ENCODE data around the gene SUCLG1.
"Not testable (repeated sequence)": the region's sequence is repeated elsewhere in the genome, so short reads cannot be mapped to it uniquely, and the experiment has no call there.

The SUCLG1 gene

GRCh38 chr2:84425310-84425709 lies 33.8 kb downstream of the SUCLG1 start:
- Histone ChIP-seq H3K4me3 (no peak overlapping the region), H3K27ac (no peak overlapping the region)
- no peak for TF ChIP-seq CTCF (IDR thresholded peaks at IDR 0.05)
- DNase-seq (ENCODE audit: low spot score): no peak

GRCh38 chr2:84424152-84424551 lies 34.9 kb downstream of the SUCLG1 start:
- no peak overlapping the region for H3K4me3 ChIP-seq
- no peak for TF ChIP-seq CTCF (IDR thresholded peaks at IDR 0.05)
- no peak overlapping the region for H3K27ac ChIP-seq
- DNase-seq (ENCODE audit: low spot score): no peak

GRCh38 chr2:84421791-84422190 lies 37.3 kb downstream of the SUCLG1 start:
- no peak for DNase-seq (ENCODE audit: low spot score)
- TF ChIP-seq CTCF (IDR thresholded peaks at IDR 0.05): no peak
- no peak overlapping the region for H3K4me3 ChIP-seq

GRCh38 chr2:84421197-84421596 lies 37.9 kb downstream of the SUCLG1 start:
- DNase-seq (ENCODE audit: low spot score): no peak
- Histone ChIP-seq H3K27ac (no peak overlapping the region), H3K4me3 (no peak overlapping the region)
- TF ChIP-seq CTCF (IDR thresholded peaks at IDR 0.05): no peak

More at GRCh38 chr2:84421791-84422190, 37.3 kb downstream of the SUCLG1 start:
- H3K27ac ChIP-seq: no peak overlapping the region

- DNase-seq (ENCODE audit: low spot score): no peak
- TF ChIP-seq CTCF (IDR thresholded peaks at IDR 0.05): no peak
- Histone ChIP-seq H3K4me3 (no peak overlapping the region), H3K27ac (no peak overlapping the region)
Observed at GRCh38 chr2:84417453-84418145, 41.5 kb downstream of the SUCLG1 start.

GRCh38 chr2:84409531-84409930 lies 49.5 kb downstream of the SUCLG1 start:
- TF ChIP-seq CTCF (IDR thresholded peaks at IDR 0.05): no peak
- no peak overlapping the region for H3K4me3 ChIP-seq
- no peak for DNase-seq (ENCODE audit: low spot score)

GRCh38 chr2:84402111-84402510 lies 57.0 kb downstream of the SUCLG1 start:
- not testable (repeated sequence) for H3K27ac ChIP-seq; DNase-seq (ENCODE audit: low spot score); H3K4me3 ChIP-seq

More at GRCh38 chr2:84409531-84409930, 49.5 kb downstream of the SUCLG1 start:
- no peak overlapping the region for H3K27ac ChIP-seq

- not testable (repeated sequence) for DNase-seq (ENCODE audit: low spot score); H3K4me3 ChIP-seq; H3K27ac ChIP-seq
Observed at GRCh38 chr2:84399839-84400238, 59.2 kb downstream of the SUCLG1 start.
